Testis (tissue), 2 donors: Measurements from ENCODE around the gene BUD13.

Experiments
- CTCF ChIP-seq, 3 experiments: fragments of 450-650 bp in 2 of 3; fragments of 200-600 bp in 1 of 3; sonication (generic) in 1 of 3; IDR thresholded peaks; one replicate each; pipeline ENCODE4 v1.5.1; 2016 to 2019; ENCODE audit warnings: antibody characterized with exemption in 3 of 3, mild to moderate bottlenecking in 2 of 3, moderate library complexity in 1 of 3
- POLR2A ChIP-seq: fragments of 450-650 bp; IDR thresholded peaks from one replicate; pipeline ENCODE4 v1.6.1; 2017; ENCODE audit warnings: antibody characterized with exemption, mild to moderate bottlenecking, moderate library complexity

- TF ChIP-seq CTCF (IDR thresholded peaks at IDR 0.05) (no peak), POLR2A (no peak)
These were observed 36.0 kb downstream of the BUD13 start for GRCh38 chr11:116736763-116737162.
